HG02678 (cell line): ENCODE data around the gene SDK1.

Experiments used
- ATAC-seq: cut with Tn5 transposase; IDR thresholded peaks from one replicate; pipeline ENCODE4 v1.9.1; 2021; ENCODE audit warnings: mild to moderate bottlenecking, moderate library complexity; ENCODE audit not compliant: unreplicated experiment

Gene SDK1

GRCh38 chr7:4179688-4180380 is 878.8 kb downstream of the SDK1 start:
- ATAC-seq, result no peak

GRCh38 chr7:4181446-4181845 is 880.4 kb downstream of the SDK1 start:
- no peak for ATAC-seq

GRCh38 chr7:4182605-4183300 is 881.7 kb downstream of the SDK1 start:
- ATAC-seq, result no peak

GRCh38 chr7:4184653-4185052 is 883.6 kb downstream of the SDK1 start:
- no peak for ATAC-seq

GRCh38 chr7:4185136-4185535 is 884.1 kb downstream of the SDK1 start:
- ATAC-seq, result no peak

- no peak for ATAC-seq
These were observed 884.9 kb downstream of the SDK1 start for GRCh38 chr7:4185721-4186512.

- ATAC-seq, result no peak
These were observed 885.4 kb downstream of the SDK1 start for GRCh38 chr7:4186513-4186780.

- no peak for ATAC-seq
These were observed 887.6 kb downstream of the SDK1 start for GRCh38 chr7:4188651-4189050.

- no peak for ATAC-seq
These were observed 888.1 kb downstream of the SDK1 start for GRCh38 chr7:4189131-4189570.

GRCh38 chr7:4190010-4190981 is 889.2 kb downstream of the SDK1 start:
- no peak for ATAC-seq

- no peak for ATAC-seq
These were observed 890.0 kb downstream of the SDK1 start for GRCh38 chr7:4191046-4191445.

- no peak for ATAC-seq
These were observed 890.5 kb downstream of the SDK1 start for GRCh38 chr7:4191525-4191924.

GRCh38 chr7:4195660-4196059 is 894.6 kb downstream of the SDK1 start:
- no peak for ATAC-seq

- no peak for ATAC-seq
These were observed 895.2 kb downstream of the SDK1 start for GRCh38 chr7:4196121-4196819.

- no peak for ATAC-seq
These were observed 897.2 kb downstream of the SDK1 start for GRCh38 chr7:4198301-4198700.

GRCh38 chr7:4200546-4201094 is 899.6 kb downstream of the SDK1 start:
- no peak for ATAC-seq

- no peak for ATAC-seq
These were observed 900.5 kb downstream of the SDK1 start for GRCh38 chr7:4201566-4201965.

- no peak for ATAC-seq
These were observed 901.2 kb downstream of the SDK1 start for GRCh38 chr7:4202154-4202736.

GRCh38 chr7:4202954-4203353 is 901.9 kb downstream of the SDK1 start:
- no peak for ATAC-seq
